A549 (cell line): ENCODE measurements around the gene KCNMA1. TPM values are rescaled to one million over a fixed set of nuclear protein-coding genes. Genes with fewer than 3 reads are reported as not detected.

Experiments
- ATAC-seq, 2 experiments: fragments of 200-7000 bp in 1 of 2; fragments of >200 bp in 1 of 2; cut with Nextera tagmentation in 1 of 2; cut with Tn5 transposase in 1 of 2; 3 replicates each; pipeline versions ENCODE4 v1.8.0 to v1.9.1; 2018 to 2020; ENCODE audit warnings: mild to moderate bottlenecking in 1 of 2, moderate library complexity in 1 of 2
- CTCF ChIA-PET: fragments of 300-600 bp; sonication (Branson Sonifier 250); formaldehyde crosslinking; extraction: SDS; loops from one replicate; lab custom pipeline; 2021; ENCODE audit warnings: antibody characterized with exemption, inconsistent platforms; lab: Yijun Ruan, JAX
- POLR2A ChIA-PET: fragments of 350-600 bp; formaldehyde crosslinking; extraction: SDS; loops from one replicate; lab custom pipeline; 2021; ENCODE audit warnings: antibody characterized with exemption, inconsistent platforms; lab: Yijun Ruan, JAX
- DNase-seq, 2 experiments: peaks; one replicate each; pipeline versions ENCODE4 v3.0.0 to v3.0.0-alpha.2; 2011 to 2016; ENCODE audit warnings: low read depth in 1 of 2, low spot score in 1 of 2
- FAIRE-seq: peaks from 2 replicates; lab custom pipeline; 2011; peaks lifted over from hg19 to GRCh38; lab: Jason Lieb, UNC
- H3K27ac ChIP-seq, 2 experiments: fragments of >200 bp; sonication (Bioruptor Twin); formaldehyde crosslinking; 3 replicates each; pipeline ENCODE4 v1.5.1; 2016 to 2017
- H3K4me1 ChIP-seq: fragments of >200 bp; sonication (Bioruptor Twin); formaldehyde crosslinking; 3 replicates; pipeline ENCODE4 v1.6.1; 2016
- H3K4me2 ChIP-seq: fragments of >200 bp; sonication (Bioruptor Twin); formaldehyde crosslinking; 3 replicates; pipeline ENCODE4 v1.6.1; 2016
- H3K4me3 ChIP-seq: fragments of >200 bp; sonication (Bioruptor Twin); formaldehyde crosslinking; 3 replicates; pipeline ENCODE4 v1.5.1; 2016
- H3K9me3 ChIP-seq: fragments of >200 bp; sonication (Bioruptor Twin); formaldehyde crosslinking; 3 replicates; pipeline ENCODE4 v1.6.1; 2016
- ATOH8 ChIP-seq: fragments of 250-450 bp; sonication (Bioruptor Pico); IDR thresholded peaks from 2 replicates; pipeline ENCODE4 v1.5.0; 2020; ENCODE audit warnings: low read depth, mild to moderate bottlenecking, moderate library complexity
- CBX2 ChIP-seq: fragments of 200-600 bp; sonication (generic); IDR thresholded peaks from 2 replicates; pipeline ENCODE4 v1.6.1; 2016; ENCODE audit warnings: low read depth, mild to moderate bottlenecking, borderline replicate concordance
- CBX8 ChIP-seq: fragments of 200-600 bp; sonication (generic); IDR thresholded peaks from 2 replicates; pipeline ENCODE4 v1.6.1; 2016
- EHF ChIP-seq: fragments of 250-450 bp; sonication (Bioruptor Pico); IDR thresholded peaks from 2 replicates; pipeline ENCODE4 v1.5.0; 2020; ENCODE audit warnings: mild to moderate bottlenecking
- EHMT2 ChIP-seq: fragments of 200-600 bp; sonication (generic); IDR thresholded peaks from 2 replicates; pipeline ENCODE4 v1.6.1; 2016; ENCODE audit warnings: antibody characterized with exemption, low read depth, mild to moderate bottlenecking, moderate library complexity
- ELK1 ChIP-seq: fragments of 150-350 bp; IDR thresholded peaks from 2 replicates; pipeline ENCODE4 v1.6.1; 2014; ENCODE audit warnings: low read depth, mild to moderate bottlenecking, low read length
- EP300 ChIP-seq, 2 experiments: fragments of >200 bp; sonication (Bioruptor Twin); formaldehyde crosslinking; IDR thresholded peaks; 2 replicates in 1 of 2; 3 replicates in 1 of 2; pipeline ENCODE4 v1.6.1; 2016 to 2017
- GATA3 ChIP-seq: IDR thresholded peaks from 2 replicates; pipeline ENCODE4 v1.6.1; 2012; ENCODE audit warnings: borderline replicate concordance
- HDAC2 ChIP-seq: fragments of 200-600 bp; sonication (generic); IDR thresholded peaks from 2 replicates; pipeline ENCODE4 v1.6.1; 2016
- HES2 ChIP-seq: fragments of >200 bp; sonication (Bioruptor Twin); formaldehyde crosslinking; IDR thresholded peaks from 2 replicates; pipeline ENCODE4 v1.6.1; 2016
- HMGXB4 ChIP-seq: fragments of 250-450 bp; sonication (Bioruptor Pico); IDR thresholded peaks from 2 replicates; pipeline ENCODE4 v1.5.0; 2021; ENCODE audit warnings: mild to moderate bottlenecking, moderate library complexity, borderline replicate concordance
- HOXB13 ChIP-seq: fragments of 250-450 bp; sonication (Bioruptor Pico); IDR thresholded peaks from 2 replicates; pipeline ENCODE4 v1.5.0; 2020; ENCODE audit warnings: low read depth, mild to moderate bottlenecking, moderate library complexity
- HOXB5 ChIP-seq: fragments of 250-450 bp; sonication (Bioruptor Pico); IDR thresholded peaks from 2 replicates; pipeline ENCODE4 v1.5.0; 2020; ENCODE audit warnings: mild to moderate bottlenecking, moderate library complexity
- KDM1A ChIP-seq: fragments of 200-600 bp; sonication (generic); IDR thresholded peaks from 2 replicates; pipeline ENCODE4 v1.6.1; 2016; ENCODE audit warnings: low read depth, mild to moderate bottlenecking
- KDM5A ChIP-seq: fragments of 200-600 bp; sonication (generic); IDR thresholded peaks from 2 replicates; pipeline ENCODE4 v1.6.1; 2016; ENCODE audit warnings: antibody characterized with exemption, mild to moderate bottlenecking
- MAX ChIP-seq: IDR thresholded peaks from 2 replicates; pipeline ENCODE4 v1.6.1; 2012
- NPAS2 ChIP-seq: fragments of 250-450 bp; sonication (Bioruptor Pico); IDR thresholded peaks from 2 replicates; pipeline ENCODE4 v1.8.0; 2022; ENCODE audit warnings: mild to moderate bottlenecking, moderate library complexity, borderline replicate concordance
- PBX3 ChIP-seq: IDR thresholded peaks from 2 replicates; pipeline ENCODE4 v1.6.1; 2012
- RAD21 ChIP-seq, 2 experiments: fragments of >200 bp in 1 of 2; sonication (Bioruptor Twin) in 1 of 2; formaldehyde crosslinking in 1 of 2; IDR thresholded peaks in 1 of 2; conservative IDR thresholded peaks in 1 of 2; 2 replicates in 1 of 2; 3 replicates in 1 of 2; pipeline ENCODE4 v1.6.1; 2012 to 2018; ENCODE audit warnings: inconsistent platforms in 1 of 2
- RARB ChIP-seq: fragments of 250-450 bp; sonication (Bioruptor Pico); IDR thresholded peaks from 2 replicates; pipeline ENCODE4 v1.8.0; 2021; ENCODE audit warnings: mild to moderate bottlenecking, moderate library complexity
- SMC3 ChIP-seq: fragments of >200 bp; sonication (Bioruptor Twin); formaldehyde crosslinking; IDR thresholded peaks from 3 replicates; pipeline ENCODE4 v1.6.1; 2018; ENCODE audit warnings: inconsistent platforms
- SREBF2 ChIP-seq: fragments of 450-650 bp; IDR thresholded peaks from 2 replicates; pipeline ENCODE4 v1.6.1; 2014; ENCODE audit warnings: mild to moderate bottlenecking, moderate library complexity
- TFCP2L1 ChIP-seq: fragments of 250-450 bp; sonication (Bioruptor Pico); IDR thresholded peaks from 2 replicates; pipeline ENCODE4 v1.5.0; 2021; ENCODE audit warnings: mild to moderate bottlenecking
- USF2 ChIP-seq: fragments of 450-650 bp; IDR thresholded peaks from 2 replicates; pipeline ENCODE4 v1.6.1; 2014; ENCODE audit warnings: antibody characterized with exemption
- ZC3H11A ChIP-seq: fragments of 450-650 bp; IDR thresholded peaks from 2 replicates; pipeline ENCODE4 v1.6.1; 2014; ENCODE audit warnings: antibody characterized with exemption, mild to moderate bottlenecking
- ZFP36 ChIP-seq: fragments of 450-650 bp; IDR thresholded peaks from 2 replicates; pipeline ENCODE4 v1.6.1; 2014; ENCODE audit warnings: borderline replicate concordance; ENCODE audit not compliant: partially characterized antibody
- ZNF302 ChIP-seq: fragments of 250-450 bp; sonication (Bioruptor Pico); IDR thresholded peaks from 2 replicates; pipeline ENCODE4 v1.9.0; 2021; ENCODE audit warnings: inconsistent platforms, mild to moderate bottlenecking, moderate library complexity
- WGBS: methylation state at CpG from one replicate; pipeline ENCODE4 v1.1.6; 2017; ENCODE audit errors: missing lambda C conversion rate; 5-methylcytosine and 5-hydroxymethylcytosine counted together
- polyA plus RNA-seq, 4 experiments: library from polyadenylated mRNA; depleted of rRNA in 3 of 4; stranded (reverse); fragments of >200 nt; fragmentation: RNase III in 1 of 4; extraction: RNeasy Plus Mini Kit Qiagen cat#74134 plus additional on column Dnase treatment in 1 of 4; gene quantifications; 2 replicates in 3 of 4; 3 replicates in 1 of 4; pipeline ENCODE4 v1.2.3, GENCODE V29; 2011 to 2017

Gene KCNMA1
- polyA plus RNA-seq, 2 of the 4 experiments (the other 2 are of a cell fraction), result 14.9 to 30.6 TPM

- FAIRE-seq (no peak), DNase-seq (no peak), ATAC-seq (no peak)
- WGBS, result 88% methylated on average over 1 of the region's 1 CpG
- Histone ChIP-seq H3K9me3 (no peaks in the 10 kb centered on the region), H3K4me2 (no peak overlapping the region), H3K27ac (no peak overlapping the region), H3K4me3 (no peak overlapping the region), H3K4me1 (no peaks in the 10 kb centered on the region)
- POLR2A ChIA-PET, result no interaction called here
- no peak for TF ChIP-seq SREBF2
- TF ChIP-seq HMGXB4 (CRISPR knock-in tag), result no peak
- no peak for TF ChIP-seq HES2
- no peak for TF ChIP-seq CBX8
- TF ChIP-seq ZFP36, result no peak
- no peak for TF ChIP-seq EHMT2
- no peak for TF ChIP-seq EP300 (IDR thresholded peaks at IDR 0.05)
- no peak for TF ChIP-seq RAD21 (conservative IDR thresholded peaks at IDR 0.05 in 1 of 2, IDR thresholded peaks at IDR 0.05 in 1 of 2)
- TF ChIP-seq PBX3, result no peak
- no peak for TF ChIP-seq ELK1
- CTCF ChIA-PET, result interaction anchor here (1.4 kb wide), 1 partner anchor 15 kb away, joined by 3 read pairs; no protein-coding TSS in a partner anchor
Observed at GRCh38 chr10:77127243-77127642, 510.4 kb downstream of the KCNMA1 start.

- 76% methylated on average over 4 of the region's 4 CpGs for WGBS
- Histone ChIP-seq H3K4me1 (no peaks in the 10 kb centered on the region), H3K4me3 (no peak overlapping the region), H3K9me3 (no peaks in the 10 kb centered on the region), H3K4me2 (no peak overlapping the region), H3K27ac (no peak overlapping the region)
- DNase-seq (no peak), FAIRE-seq (no peak), ATAC-seq (no peak)
- ChIA-PET CTCF (no interaction called here), POLR2A (no interaction called here)
- TF ChIP-seq EHMT2, result no peak
- no peak for TF ChIP-seq GATA3
- TF ChIP-seq TFCP2L1 (CRISPR knock-in tag), result no peak
- TF ChIP-seq HOXB5, result no peak
- no peak for TF ChIP-seq RARB
- TF ChIP-seq HDAC2, result no peak
- TF ChIP-seq KDM1A, result no peak
- no peak for TF ChIP-seq EHF
- TF ChIP-seq MAX, result no peak
- TF ChIP-seq ZC3H11A, result no peak
- TF ChIP-seq SMC3, result no peak
- no peak for TF ChIP-seq EP300 (IDR thresholded peaks at IDR 0.05)
- TF ChIP-seq NPAS2, result no peak
- TF ChIP-seq USF2, result no peak
- TF ChIP-seq CBX2, result no peak
- TF ChIP-seq KDM5A, result no peak
- no peak for TF ChIP-seq ZNF302 (CRISPR knock-in tag)
- TF ChIP-seq HOXB13, result no peak
- TF ChIP-seq ATOH8, result no peak
Observed at GRCh38 chr10:77125231-77125630, 512.4 kb downstream of the KCNMA1 start.
